AG09309 (cell line): ENCODE results near the gene RASA2.
"Not testable (repeated sequence)": the region's sequence is repeated elsewhere in the genome, so short reads cannot be mapped to it uniquely, and the experiment has no call there.

Experiments used
- DNase-seq: peaks from one replicate; pipeline ENCODE4 v3.0.0-alpha.2; 2010; ENCODE audit warnings: low read depth
- H3K4me3 ChIP-seq: 2 replicates; pipeline ENCODE4 v1.5.1; 2011; ENCODE audit warnings: mild to moderate bottlenecking, low read depth, low read length, moderate library complexity; ENCODE audit not compliant: control insufficient read depth
- TF ChIP-seq, protein P1 (sequence below): IDR thresholded peaks from 2 replicates; pipeline ENCODE4 v1.5.1; 2011; ENCODE audit warnings: mild to moderate bottlenecking, low read depth, low read length, inconsistent platforms; ENCODE audit not compliant: insufficient read depth, control insufficient read depth; ENCODE audit errors: missing control alignments

RASA2 gene

DNA sequence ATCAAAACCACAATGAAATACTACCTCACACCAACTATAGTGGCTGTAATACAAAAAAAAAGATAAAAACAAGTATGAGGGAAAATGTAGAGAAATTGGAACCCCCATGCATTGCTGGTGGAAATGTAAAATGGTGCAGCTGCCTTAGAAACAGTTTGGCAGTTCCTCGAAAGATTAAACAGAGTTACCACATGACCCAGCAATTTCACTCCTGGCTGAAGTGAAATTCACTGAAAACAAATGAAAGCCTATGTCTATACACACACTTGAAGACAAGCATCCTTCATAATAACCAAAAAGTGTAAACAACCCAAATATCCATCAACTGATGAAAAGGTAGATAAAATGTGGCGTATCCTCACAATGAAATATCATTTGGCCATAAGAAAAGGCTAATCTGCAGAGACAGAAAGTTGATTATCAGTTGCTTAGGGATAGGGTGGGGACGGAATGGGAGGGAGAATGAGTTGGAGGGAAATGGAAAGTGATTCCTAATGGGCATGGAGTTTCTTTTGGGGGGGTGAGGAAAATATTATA, 20.1 kb upstream of the RASA2 start:
- TF ChIP-seq, protein P1, sequence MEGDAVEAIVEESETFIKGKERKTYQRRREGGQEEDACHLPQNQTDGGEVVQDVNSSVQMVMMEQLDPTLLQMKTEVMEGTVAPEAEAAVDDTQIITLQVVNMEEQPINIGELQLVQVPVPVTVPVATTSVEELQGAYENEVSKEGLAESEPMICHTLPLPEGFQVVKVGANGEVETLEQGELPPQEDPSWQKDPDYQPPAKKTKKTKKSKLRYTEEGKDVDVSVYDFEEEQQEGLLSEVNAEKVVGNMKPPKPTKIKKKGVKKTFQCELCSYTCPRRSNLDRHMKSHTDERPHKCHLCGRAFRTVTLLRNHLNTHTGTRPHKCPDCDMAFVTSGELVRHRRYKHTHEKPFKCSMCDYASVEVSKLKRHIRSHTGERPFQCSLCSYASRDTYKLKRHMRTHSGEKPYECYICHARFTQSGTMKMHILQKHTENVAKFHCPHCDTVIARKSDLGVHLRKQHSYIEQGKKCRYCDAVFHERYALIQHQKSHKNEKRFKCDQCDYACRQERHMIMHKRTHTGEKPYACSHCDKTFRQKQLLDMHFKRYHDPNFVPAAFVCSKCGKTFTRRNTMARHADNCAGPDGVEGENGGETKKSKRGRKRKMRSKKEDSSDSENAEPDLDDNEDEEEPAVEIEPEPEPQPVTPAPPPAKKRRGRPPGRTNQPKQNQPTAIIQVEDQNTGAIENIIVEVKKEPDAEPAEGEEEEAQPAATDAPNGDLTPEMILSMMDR = no peak
- no peak for DNase-seq
- H3K4me3 ChIP-seq = no peak overlapping the region

DNA sequence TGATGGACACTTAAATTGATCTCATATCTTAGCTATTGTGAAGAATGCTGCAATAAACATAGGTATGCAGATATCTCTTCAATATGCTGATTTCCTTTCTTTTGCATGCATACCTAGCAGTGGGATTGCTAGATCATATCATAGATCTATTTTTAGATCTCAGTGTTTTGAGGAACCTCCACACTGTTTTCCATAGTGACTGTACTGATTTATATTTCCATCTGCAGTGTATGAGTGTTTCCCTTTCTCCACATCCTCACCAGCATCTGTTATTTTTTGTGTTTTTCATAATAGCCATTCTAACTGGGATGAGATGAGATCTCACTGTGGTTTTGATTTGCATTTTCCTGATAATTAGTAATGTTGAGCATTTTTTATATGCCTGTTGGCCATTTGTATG, 17.1 kb upstream of the RASA2 start:
- H3K4me3 ChIP-seq = no peak overlapping the region
- DNase-seq = no peak
- TF ChIP-seq, protein P1 = no peak

DNA sequence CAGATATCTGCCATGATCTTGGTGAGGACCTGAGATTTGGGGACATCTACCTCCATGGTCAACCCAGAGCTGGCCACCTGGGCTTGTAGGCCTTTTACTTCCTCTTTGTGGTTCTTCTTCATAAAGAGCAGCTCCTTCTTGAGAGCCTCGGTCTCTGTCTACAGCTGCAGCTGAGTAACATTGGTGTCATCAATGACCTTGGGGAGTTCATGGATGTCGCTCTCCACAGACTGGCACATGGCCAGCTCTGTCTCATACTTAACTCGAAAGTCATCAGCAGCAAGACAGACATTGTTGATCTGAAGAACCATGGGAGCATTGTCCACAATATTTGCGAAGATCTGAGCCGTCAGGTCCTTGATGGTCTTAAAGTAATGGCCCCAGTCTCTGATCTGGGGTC, 15.7 kb upstream of the RASA2 start:
- no peak for DNase-seq
- TF ChIP-seq, protein P1 = no peak
- no peak overlapping the region for H3K4me3 ChIP-seq

DNA sequence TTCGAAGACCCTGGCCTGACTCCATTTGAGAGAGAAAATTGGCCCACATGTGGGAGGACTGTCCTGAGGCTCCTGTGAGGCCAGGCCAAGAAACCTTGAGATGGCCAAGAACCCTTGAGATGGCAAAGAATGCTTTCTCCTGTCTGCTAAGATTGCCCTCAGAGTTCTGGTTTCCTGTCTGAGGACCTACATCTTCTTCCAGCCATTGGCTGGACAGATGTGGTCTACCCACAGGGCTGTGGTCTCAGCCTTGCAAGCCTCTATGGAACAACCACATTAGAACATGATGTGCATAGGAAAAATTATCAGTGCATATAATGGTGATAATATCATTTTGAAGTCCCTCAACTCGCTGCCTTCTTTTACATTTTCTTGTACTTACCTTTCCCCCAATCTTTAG, 10.8 kb upstream of the RASA2 start:
- no peak for DNase-seq
- TF ChIP-seq, protein P1 = no peak
- no peak overlapping the region for H3K4me3 ChIP-seq

DNA sequence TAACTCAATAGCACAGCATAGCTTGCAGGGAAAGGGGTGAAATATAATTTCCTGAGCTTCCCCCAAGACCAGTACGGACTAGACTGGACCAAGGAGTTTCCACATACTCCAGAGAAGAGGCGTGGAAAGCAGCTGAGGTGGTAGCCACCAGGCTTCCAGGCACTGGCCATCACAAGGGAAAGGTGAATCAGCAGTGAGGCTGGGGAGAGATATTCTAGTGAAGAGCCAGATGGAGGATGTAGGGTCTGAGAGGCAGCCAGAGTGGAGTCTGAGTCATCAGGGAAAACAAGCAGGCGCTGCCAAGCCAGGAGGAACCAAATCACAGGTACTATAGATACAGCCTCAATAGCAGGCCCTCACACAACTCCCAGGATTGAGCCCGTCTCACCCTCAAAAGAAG, 9.6 kb upstream of the RASA2 start:
- DNase-seq = peak; percentile 41
- TF ChIP-seq, protein P1 = no peak
- no peak overlapping the region for H3K4me3 ChIP-seq

DNA sequence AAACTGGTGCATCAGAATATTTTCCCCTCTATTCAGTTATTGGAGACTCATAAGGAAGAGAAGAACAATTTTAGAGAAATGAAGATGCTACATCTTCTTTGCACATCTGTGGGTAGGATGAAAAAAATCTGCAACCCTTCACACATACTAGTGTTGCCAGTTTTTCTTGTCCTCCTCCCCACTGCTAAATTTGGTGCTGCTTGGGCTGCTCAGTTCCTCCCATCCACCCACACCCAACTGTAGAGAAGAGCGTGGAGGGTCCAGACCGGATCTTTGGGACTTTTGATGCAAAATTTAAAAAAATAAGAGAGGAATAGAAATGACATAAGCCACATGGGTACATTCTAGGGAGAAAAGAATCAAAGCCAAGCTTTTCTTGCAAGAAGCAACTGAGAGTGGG, 8.7 kb upstream of the RASA2 start:
- no peak overlapping the region for H3K4me3 ChIP-seq
- DNase-seq = no peak
- TF ChIP-seq, protein P1 = no peak

DNA sequence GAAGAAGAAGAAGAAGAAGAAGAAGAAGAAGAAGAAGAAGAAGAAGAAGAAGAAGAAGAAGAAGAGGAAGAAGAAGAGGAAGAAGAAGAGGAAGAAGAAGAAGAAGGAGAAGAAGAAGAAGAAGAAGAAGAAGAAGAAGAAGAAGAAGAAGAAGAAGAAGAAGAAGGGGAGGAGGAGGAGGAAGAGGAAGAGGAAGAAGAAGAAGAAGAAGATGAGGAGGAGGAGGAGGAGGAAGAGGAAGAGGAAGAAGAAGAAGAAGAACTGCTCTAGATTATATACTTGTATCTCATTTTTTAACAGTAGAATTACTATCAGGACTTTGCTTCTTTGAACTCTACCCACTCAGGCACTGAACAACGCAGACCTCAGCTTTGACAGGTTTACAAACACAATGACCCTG, 8.0 kb upstream of the RASA2 start:
- H3K4me3 ChIP-seq, DNase-seq: not testable (repeated sequence)
